Measurements from ENCODE around the gene CCNG2.

Gene CCNG2

DNA sequence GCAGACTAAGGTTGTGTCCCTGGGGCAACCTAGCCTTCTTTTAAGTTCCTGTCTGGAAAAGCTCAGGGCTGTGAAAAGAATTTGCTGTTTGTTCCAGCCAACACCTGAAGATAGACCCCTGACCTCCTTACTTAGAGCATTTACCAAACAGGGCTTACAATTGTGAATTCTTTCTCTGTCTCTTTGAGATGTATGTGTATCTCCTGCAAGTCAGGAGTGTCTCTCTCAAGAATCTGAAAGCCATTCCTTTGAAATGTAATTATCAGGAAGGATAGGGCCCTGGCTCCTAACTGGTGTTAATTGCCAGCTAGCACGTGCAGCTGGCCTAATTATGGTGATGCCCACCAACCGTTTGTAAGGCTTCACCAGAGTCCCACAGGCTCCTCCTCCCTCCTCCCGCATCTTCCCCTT, 18.2 kb downstream of the CCNG2 start:
- DNase-seq (ENCODE audit: low read depth, low spot score), result no peak

DNA sequence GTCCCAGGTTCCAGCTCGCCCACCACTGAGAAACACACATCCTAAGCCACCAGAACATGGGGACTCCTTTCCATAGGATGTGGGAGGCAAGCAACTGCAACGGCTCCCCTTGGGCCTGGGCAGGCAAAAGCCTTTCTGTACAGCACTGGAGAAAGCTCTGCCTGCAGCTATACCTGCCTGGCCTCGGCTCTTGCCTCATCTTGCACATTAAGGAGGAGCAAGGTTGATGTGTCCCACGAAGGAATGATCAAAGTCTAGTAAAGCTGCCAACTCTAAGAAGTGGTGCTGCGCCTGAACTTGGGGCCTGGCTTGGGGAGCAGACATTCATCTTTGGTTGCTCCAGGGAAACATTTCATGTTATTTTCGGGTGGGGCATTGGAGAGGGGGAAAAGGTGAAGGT, 19.6 kb downstream of the CCNG2 start:
- no peak for DNase-seq (ENCODE audit: low read depth, low spot score)

DNA sequence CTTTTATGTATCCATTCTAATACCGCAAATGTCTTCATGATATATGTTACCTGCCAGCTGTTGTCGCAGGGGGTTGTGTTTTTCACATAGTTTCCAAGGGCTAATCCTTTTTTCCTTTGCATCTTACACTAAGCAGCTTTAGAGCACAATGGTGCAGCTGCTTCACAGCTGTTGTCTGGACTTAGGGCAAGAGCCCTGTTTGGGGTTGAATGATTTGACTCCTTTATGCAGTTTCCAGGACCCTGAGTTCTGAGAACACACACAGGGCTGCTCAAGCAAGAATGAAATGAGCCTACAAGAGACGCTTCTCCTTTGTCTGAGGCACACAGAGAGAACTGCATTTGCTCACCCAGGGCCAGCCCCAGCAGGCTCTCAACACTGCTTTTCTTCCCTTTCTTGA, 20.2 kb downstream of the CCNG2 start:
- no peak for DNase-seq (ENCODE audit: low read depth, low spot score)

DNA sequence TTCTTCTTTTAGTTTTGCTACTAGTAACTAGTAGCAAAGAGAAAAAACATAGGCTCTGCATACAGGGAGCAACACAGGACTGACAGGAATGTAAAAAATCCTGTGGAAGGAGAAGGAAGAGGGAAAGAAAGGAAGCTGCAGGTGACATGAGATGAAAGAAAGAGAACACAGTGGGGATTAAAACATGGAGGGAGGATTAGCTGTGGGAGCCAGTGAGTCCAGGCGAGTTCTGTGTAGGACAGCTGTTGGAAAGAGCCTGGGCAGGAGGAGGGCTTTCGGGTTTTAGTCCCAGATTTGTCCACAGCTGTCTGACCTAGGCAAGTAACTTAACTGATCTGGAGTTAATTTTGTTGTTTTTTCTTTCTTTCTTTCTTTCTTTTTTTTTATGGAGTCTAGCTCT, 21.6 kb downstream of the CCNG2 start:
- DNase-seq (ENCODE audit: low read depth, low spot score), result no peak

- no peak for DNase-seq (ENCODE audit: low read depth, low spot score)
These were observed 22.5 kb downstream of the CCNG2 start for GRCh38 chr4:77179519-77179918.

GRCh38 chr4:77181720-77182119, 24.7 kb downstream of the CCNG2 start:
- no peak for DNase-seq (ENCODE audit: low read depth, low spot score)

GRCh38 chr4:77183777-77184420, 26.9 kb downstream of the CCNG2 start:
- DNase-seq (ENCODE audit: low read depth, low spot score), result no peak

GRCh38 chr4:77184974-77185373, 28.0 kb downstream of the CCNG2 start:
- no peak for DNase-seq (ENCODE audit: low read depth, low spot score)

GRCh38 chr4:77185686-77186085, 28.7 kb downstream of the CCNG2 start:
- DNase-seq (ENCODE audit: low read depth, low spot score), result no peak

- DNase-seq (ENCODE audit: low read depth, low spot score), result no peak
These were observed 30.3 kb downstream of the CCNG2 start for GRCh38 chr4:77187322-77187721.

- no peak for DNase-seq (ENCODE audit: low read depth, low spot score)
These were observed 31.7 kb downstream of the CCNG2 start for GRCh38 chr4:77188498-77189220.

DNA sequence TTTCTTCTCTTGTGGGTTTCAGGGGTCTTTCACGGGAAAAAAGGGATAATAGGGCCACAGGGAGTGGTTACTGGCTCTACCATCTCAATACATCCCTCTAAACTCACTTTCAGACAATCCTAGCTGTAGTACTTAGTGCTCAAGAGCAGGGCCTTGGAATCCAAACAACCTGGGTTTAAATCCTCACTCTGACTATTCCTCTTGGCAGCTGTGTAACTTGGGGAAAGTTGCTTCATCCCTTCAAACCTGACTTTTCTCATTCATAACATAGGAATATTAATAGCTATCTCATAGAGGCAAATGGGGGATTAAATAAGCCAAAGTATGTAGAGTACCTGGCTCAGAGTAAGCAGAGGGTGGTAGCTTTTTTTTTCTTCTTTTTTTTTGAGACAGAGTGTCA, 32.4 kb downstream of the CCNG2 start:
- DNase-seq (ENCODE audit: low read depth, low spot score), result no peak

DNA sequence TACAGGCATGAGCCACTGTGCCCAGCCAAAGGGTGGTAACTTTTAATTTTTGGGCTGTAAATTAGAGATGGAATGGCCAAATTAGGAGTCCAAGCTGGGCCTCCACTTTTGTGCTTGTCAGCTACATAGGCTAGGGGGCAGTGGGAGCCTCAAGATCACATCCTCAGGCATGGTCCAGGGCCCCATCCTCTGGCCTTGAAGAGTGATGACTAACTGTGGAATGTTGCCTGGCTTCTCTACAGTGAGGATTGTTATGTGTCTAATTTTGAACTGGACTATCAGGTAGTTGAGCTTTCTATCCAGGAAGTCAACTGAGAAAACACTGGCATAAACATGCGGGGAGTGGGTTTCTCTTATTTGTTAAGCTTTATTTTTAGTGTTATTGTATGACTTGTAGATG, 33.0 kb downstream of the CCNG2 start:
- no peak for DNase-seq (ENCODE audit: low read depth, low spot score)

GRCh38 chr4:77193046-77193445, 36.0 kb downstream of the CCNG2 start:
- no peak for DNase-seq (ENCODE audit: low read depth, low spot score)

DNA sequence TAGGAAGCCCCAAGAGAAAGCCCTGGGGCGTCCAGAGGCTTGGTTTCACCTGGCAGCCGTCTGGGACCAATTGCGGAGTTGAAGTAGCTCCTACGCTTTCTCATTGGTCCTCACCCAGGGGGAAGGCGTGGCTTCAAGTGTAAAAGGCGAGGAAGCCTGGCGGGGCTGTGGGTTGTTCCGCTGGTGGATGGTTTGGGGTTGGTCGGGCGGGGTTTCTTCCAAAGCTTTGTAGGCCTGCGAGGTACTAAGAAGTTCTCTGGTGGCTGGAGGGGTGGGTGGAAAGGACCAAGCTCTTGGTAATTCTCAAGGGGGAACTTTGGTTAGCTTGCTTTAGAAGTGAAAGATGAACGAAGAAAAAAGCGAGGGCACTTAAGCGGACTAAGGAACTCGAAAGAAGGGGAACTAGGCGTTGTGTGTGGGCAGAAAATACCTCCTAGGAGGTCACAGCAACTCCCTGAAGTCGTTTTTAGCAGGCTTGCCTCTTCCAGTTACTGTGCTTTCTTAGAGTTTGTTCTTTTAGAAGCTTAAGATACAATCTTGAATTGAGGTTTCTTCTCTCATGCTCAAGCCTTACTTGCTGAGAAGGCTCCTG, 36.6 kb downstream of the CCNG2 start:
- DNase-seq (ENCODE audit: low read depth, low spot score), result no peak

DNA sequence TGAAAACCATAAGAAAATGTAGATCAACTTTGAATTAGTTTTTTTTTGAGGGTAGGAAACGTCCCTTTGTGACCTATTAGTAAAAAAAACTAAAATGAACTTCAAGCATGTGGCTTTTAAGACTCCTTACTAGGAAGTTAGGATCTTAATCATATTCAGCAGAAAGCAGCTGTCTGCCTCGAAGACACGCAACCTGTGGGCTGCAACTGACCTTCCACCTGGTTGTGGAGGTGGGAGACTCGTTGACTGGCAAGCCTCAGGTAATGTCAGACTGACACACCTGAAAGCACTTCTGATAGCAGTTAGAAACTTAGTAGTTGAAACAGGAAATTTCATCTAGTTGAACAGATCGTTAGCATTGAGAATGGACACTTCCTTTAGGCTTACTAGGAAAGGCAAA, 37.4 kb downstream of the CCNG2 start:
- DNase-seq (ENCODE audit: low read depth, low spot score), result no peak

DNA sequence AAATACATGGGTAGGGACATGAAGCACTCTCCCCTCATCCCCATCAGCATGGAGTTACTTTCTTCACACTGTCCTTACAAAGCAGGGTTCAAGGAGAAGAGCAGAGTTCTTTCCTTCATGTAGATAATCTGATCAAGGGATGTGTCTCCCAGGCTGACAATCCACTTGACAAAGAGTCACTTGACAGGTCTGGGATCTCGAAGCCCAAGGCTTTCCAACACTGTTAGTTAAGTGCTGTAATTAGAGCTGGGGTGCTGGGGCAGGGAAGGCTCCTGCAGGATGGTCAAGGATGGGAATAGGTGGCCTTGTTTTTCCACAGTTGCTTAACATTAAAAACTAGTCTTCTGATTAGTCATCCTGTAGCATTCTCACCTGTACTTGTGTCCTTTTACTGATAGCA, 38.0 kb downstream of the CCNG2 start:
- no peak for DNase-seq (ENCODE audit: low read depth, low spot score)

GRCh38 chr4:77196866-77197265, 39.9 kb downstream of the CCNG2 start:
- DNase-seq (ENCODE audit: low read depth, low spot score), result no peak

- DNase-seq (ENCODE audit: low read depth, low spot score), result no peak
These were observed 40.4 kb downstream of the CCNG2 start for GRCh38 chr4:77197361-77197760.

DNA sequence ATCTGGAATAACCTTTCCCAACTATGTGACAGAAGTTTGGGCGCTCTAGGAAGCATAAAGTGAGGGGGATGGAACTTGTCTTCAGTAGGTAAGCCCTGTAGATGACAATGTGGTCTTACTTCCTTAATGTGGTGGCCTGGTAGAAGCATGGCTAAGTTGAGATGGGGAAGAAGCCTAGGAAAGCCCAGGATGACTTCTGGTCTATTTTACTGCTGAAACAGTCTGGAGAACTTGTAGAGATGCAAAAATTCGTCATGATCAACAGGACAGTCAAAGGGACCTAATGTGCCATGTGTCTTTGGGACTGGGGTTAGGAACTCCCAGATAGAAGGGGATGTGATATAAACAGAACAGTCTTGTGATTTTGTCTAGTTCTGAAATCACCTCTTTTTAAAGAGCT, 40.8 kb downstream of the CCNG2 start:
- no peak for DNase-seq (ENCODE audit: low read depth, low spot score)

DNA sequence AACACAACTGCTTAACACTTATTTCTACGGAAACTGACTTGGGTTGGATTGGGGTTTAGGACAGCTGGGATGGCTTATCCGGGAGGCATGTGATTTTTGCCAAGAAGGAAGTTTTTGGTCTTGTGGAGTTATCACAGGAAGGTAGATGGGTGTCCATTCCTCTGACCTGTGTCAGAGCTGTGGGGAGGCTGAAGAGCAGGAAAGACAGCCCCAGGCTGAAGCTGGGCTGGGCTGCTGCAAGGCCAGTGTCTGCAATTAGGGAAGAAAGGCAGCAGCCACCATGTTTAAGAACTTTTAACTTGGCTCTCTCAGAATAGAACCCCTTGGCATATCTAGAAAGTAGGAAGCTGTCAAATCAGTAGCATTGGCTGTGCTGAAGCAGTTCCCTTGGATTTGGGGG, 42.3 kb downstream of the CCNG2 start:
- DNase-seq (ENCODE audit: low read depth, low spot score), result no peak

DNA sequence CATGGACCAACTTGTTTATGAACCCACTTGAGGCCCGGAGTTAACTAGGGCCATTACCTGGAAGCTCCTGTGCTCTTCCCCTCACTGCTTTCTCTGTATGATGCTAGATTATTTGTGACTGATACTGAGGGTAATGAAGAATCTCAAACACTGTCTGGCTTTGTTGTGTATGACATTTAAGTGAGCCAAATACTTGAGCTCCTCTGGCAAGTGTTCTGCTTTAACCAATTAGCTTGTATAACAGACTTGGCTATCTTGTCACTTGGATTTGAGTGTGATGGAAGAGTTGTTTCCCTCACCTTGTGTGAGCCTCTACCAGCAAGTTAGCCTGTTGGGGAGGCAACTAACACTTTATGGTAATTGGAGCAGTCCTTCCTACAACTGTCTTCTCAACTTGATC, 42.7 kb downstream of the CCNG2 start:
- no peak for DNase-seq (ENCODE audit: low read depth, low spot score)

DNA sequence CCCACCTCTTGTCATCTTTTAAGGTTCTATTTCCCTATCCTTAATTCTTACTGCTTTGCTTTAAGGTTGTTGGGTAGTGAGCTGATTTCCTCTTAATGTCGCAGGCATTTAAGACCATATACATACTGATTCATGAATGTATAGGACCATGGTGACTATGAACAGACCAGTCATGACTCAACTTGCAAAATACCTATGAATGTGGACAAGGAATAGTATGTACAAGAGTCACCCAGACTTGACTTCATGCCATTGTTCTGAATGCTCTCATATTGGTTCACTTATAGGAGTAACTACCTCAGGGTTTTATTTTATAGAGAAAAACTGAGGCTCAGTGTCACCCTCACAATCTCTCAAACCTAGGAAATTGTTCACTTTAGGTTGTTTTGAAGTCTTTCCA, 44.3 kb downstream of the CCNG2 start:
- DNase-seq (ENCODE audit: low read depth, low spot score), result no peak
